ENCODE results near the gene RHO.
"Not testable (repeated sequence)": the region's sequence is repeated elsewhere in the genome, so short reads cannot be mapped to it uniquely, and the experiment has no call there.

Gene RHO

GRCh38 chr3:129543156-129543790 is 14.8 kb downstream of the RHO start, which contains the start of gene H1-8:
H1-8 (plus strand) TSS chr3:129543175; CDS start chr3:129543219, 44 bp downstream.
- H3K9ac ChIP-seq (ENCODE audit: low read length): no peak within 1 kb of the TSS
- no peak within 1 kb of the TSS for H3K27ac ChIP-seq (ENCODE audit: low read depth, low read length)
- H3K4me1 ChIP-seq (ENCODE audit: control insufficient read depth, insufficient read depth, low read length): no peaks in the 10 kb centered on the region
- no peak within 1 kb of the TSS for H3K4me3 ChIP-seq (ENCODE audit: low read length)
- no peaks in the 10 kb centered on the region for H3K27me3 ChIP-seq (ENCODE audit: control insufficient read depth, insufficient read depth, low read length)
- no peaks in the 10 kb centered on the region for H3K36me3 ChIP-seq (ENCODE audit: control insufficient read depth, insufficient read depth, low read length)

GRCh38 chr3:129543999-129544398 is 15.6 kb downstream of the RHO start:
- no peaks in the 10 kb centered on the region for H3K27me3 ChIP-seq (ENCODE audit: control insufficient read depth, insufficient read depth, low read length)
- no peaks in the 10 kb centered on the region for H3K36me3 ChIP-seq (ENCODE audit: control insufficient read depth, insufficient read depth, low read length)
- H3K4me3 ChIP-seq (ENCODE audit: low read length): no peak overlapping the region
- no peak overlapping the region for H3K27ac ChIP-seq (ENCODE audit: low read depth, low read length)
- H3K4me1 ChIP-seq (ENCODE audit: control insufficient read depth, insufficient read depth, low read length): no peaks in the 10 kb centered on the region
- H3K9ac ChIP-seq (ENCODE audit: low read length): no peak overlapping the region

DNA sequence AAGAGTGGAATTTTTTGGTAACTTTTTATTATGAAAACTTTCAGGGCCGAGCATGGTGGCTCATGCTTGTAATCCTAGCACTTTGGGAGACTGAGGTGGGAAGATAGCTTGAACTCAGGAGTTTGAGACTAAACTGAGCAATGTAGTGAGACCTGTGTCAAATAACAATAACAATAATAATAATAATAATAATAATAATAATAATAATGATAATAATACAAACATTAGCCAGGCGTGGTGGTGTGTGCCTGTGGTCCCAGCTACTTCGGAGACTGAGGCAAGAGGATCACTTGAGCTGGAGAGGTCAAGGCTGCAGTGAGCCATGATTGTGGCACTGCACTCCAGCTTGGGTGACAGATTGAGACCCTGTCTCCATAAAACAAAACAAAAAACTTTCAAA is 17.5 kb downstream of the RHO start:
- not testable (repeated sequence) for H3K27ac ChIP-seq (ENCODE audit: low read depth, low read length); H3K27me3 ChIP-seq (ENCODE audit: control insufficient read depth, insufficient read depth, low read length); H3K9ac ChIP-seq (ENCODE audit: low read length); H3K4me3 ChIP-seq (ENCODE audit: low read length); H3K36me3 ChIP-seq (ENCODE audit: control insufficient read depth, insufficient read depth, low read length); H3K4me1 ChIP-seq (ENCODE audit: control insufficient read depth, insufficient read depth, low read length)

GRCh38 chr3:129547241-129547640 is 18.8 kb downstream of the RHO start:
- Histone ChIP-seq H3K9ac (ENCODE audit: low read length) (no peak overlapping the region), H3K4me3 (ENCODE audit: low read length) (no peak overlapping the region), H3K27ac (ENCODE audit: low read depth, low read length) (no peak overlapping the region)

GRCh38 chr3:129548104-129548965 is 19.9 kb downstream of the RHO start:
- Histone ChIP-seq H3K9ac (ENCODE audit: low read length) (no peak overlapping the region), H3K27me3 (ENCODE audit: control insufficient read depth, insufficient read depth, low read length) (no peaks in the 10 kb centered on the region), H3K4me3 (ENCODE audit: low read length) (no peak overlapping the region), H3K36me3 (ENCODE audit: control insufficient read depth, insufficient read depth, low read length) (no peaks in the 10 kb centered on the region), H3K4me1 (ENCODE audit: control insufficient read depth, insufficient read depth, low read length) (no peaks in the 10 kb centered on the region), H3K27ac (ENCODE audit: low read depth, low read length) (no peak overlapping the region)

More at GRCh38 chr3:129547241-129547640, 18.8 kb downstream of the RHO start:
- Histone ChIP-seq H3K27me3 (ENCODE audit: control insufficient read depth, insufficient read depth, low read length) (no peaks in the 10 kb centered on the region), H3K4me1 (ENCODE audit: control insufficient read depth, insufficient read depth, low read length) (no peaks in the 10 kb centered on the region), H3K36me3 (ENCODE audit: control insufficient read depth, insufficient read depth, low read length) (no peaks in the 10 kb centered on the region)

DNA sequence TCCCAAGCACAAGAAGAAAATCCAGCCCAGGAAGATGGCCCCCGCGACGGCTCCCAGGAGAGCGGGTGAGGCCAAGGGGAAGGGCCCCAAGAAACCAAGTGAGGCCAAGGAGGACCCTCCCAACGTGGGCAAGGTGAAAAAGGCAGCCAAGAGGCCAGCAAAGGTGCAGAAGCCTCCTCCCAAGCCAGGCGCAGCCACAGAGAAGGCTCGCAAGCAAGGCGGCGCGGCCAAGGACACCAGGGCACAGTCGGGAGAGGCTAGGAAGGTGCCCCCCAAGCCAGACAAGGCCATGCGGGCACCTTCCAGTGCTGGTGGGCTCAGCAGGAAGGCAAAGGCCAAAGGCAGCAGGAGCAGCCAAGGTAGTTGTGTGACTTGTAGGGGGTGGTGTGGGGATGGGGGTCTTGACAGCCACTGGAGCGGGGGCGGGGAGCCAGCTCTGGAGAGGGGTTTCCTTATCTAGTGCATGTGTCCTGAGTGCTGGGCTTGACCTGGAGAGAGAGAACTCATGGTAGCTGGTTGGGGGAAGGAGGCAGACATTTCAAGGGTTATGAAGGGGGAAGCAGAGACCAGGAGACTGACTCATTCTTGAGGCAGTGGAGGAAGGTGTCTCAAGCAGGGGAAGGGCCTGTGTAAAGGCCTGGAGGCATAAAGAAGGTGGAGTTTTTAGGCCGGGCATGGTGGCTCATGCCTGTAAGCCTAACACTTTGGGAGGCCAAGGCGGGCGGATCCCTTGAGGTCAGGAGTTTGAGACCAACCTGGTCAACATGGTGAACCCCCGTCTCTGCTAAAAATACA is 20.8 kb downstream of the RHO start:
- Histone ChIP-seq H3K36me3 (ENCODE audit: control insufficient read depth, insufficient read depth, low read length) (no peaks in the 10 kb centered on the region), H3K4me3 (ENCODE audit: low read length) (no peak overlapping the region), H3K4me1 (ENCODE audit: control insufficient read depth, insufficient read depth, low read length) (no peaks in the 10 kb centered on the region), H3K9ac (ENCODE audit: low read length) (no peak overlapping the region), H3K27me3 (ENCODE audit: control insufficient read depth, insufficient read depth, low read length) (no peaks in the 10 kb centered on the region), H3K27ac (ENCODE audit: low read depth, low read length) (no peak overlapping the region)

- Histone ChIP-seq H3K27ac (ENCODE audit: low read depth, low read length) (no peak overlapping the region), H3K4me1 (ENCODE audit: control insufficient read depth, insufficient read depth, low read length) (no peaks in the 10 kb centered on the region), H3K36me3 (ENCODE audit: control insufficient read depth, insufficient read depth, low read length) (no peaks in the 10 kb centered on the region), H3K27me3 (ENCODE audit: control insufficient read depth, insufficient read depth, low read length) (no peaks in the 10 kb centered on the region), H3K4me3 (ENCODE audit: low read length) (no peak overlapping the region), H3K9ac (ENCODE audit: low read length) (no peak overlapping the region)
These were observed 21.4 kb downstream of the RHO start for GRCh38 chr3:129549805-129550204.

GRCh38 chr3:129552287-129553050 is 24.0 kb downstream of the RHO start:
- H3K27me3 ChIP-seq (ENCODE audit: control insufficient read depth, insufficient read depth, low read length): no peaks in the 10 kb centered on the region
- H3K9ac ChIP-seq (ENCODE audit: low read length): no peak overlapping the region
- no peak overlapping the region for H3K27ac ChIP-seq (ENCODE audit: low read depth, low read length)
- H3K4me1 ChIP-seq (ENCODE audit: control insufficient read depth, insufficient read depth, low read length): no peaks in the 10 kb centered on the region
- H3K4me3 ChIP-seq (ENCODE audit: low read length): no peak overlapping the region
- no peaks in the 10 kb centered on the region for H3K36me3 ChIP-seq (ENCODE audit: control insufficient read depth, insufficient read depth, low read length)

DNA sequence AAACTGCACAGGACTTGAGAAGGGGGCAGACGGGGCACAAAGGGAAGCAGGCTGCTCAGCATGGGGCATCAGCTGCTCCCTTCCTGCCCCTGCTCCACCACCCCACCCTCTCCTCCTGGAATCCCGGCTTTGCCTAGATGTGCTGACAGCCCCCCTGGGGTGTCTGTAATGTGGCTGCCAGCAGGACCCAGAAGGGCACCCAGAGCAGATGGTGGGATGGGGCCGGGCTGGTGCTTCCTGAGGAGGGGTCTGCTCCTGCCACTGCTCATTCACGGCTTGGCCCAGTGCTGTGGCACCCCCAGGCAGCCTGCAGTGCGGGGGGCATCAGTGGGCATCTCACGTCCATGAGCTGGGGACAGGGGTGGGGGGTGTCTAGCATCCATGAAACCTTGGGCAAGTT is 24.7 kb downstream of the RHO start:
- Histone ChIP-seq H3K36me3 (ENCODE audit: control insufficient read depth, insufficient read depth, low read length) (no peaks in the 10 kb centered on the region), H3K27me3 (ENCODE audit: control insufficient read depth, insufficient read depth, low read length) (no peaks in the 10 kb centered on the region), H3K4me1 (ENCODE audit: control insufficient read depth, insufficient read depth, low read length) (no peaks in the 10 kb centered on the region), H3K4me3 (ENCODE audit: low read length) (no peak overlapping the region), H3K9ac (ENCODE audit: low read length) (no peak overlapping the region), H3K27ac (ENCODE audit: low read depth, low read length) (no peak overlapping the region)

DNA sequence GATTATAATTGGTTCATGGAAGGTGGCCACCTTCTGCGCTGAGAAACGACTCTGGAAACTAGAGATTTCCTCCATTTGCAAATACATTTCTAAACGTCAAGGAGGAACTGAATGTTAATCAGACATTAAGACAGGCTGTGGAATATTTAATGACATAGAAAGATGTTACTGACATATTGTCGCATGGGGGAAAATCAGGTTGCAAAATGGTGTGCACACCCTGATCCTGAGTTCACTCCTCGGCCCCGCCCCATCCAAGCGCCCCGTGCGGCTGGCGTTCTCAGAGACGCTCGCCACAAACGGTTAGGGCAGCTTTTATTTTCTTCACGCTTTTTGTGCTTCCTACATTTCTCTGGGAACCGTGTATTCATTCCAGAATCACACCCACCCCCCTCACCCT is 25.3 kb downstream of the RHO start:
- Histone ChIP-seq H3K4me3 (ENCODE audit: low read length) (no peak overlapping the region), H3K27ac (ENCODE audit: low read depth, low read length) (no peak overlapping the region), H3K4me1 (ENCODE audit: control insufficient read depth, insufficient read depth, low read length) (no peaks in the 10 kb centered on the region), H3K9ac (ENCODE audit: low read length) (no peak overlapping the region), H3K27me3 (ENCODE audit: control insufficient read depth, insufficient read depth, low read length) (no peaks in the 10 kb centered on the region), H3K36me3 (ENCODE audit: control insufficient read depth, insufficient read depth, low read length) (no peaks in the 10 kb centered on the region)

DNA sequence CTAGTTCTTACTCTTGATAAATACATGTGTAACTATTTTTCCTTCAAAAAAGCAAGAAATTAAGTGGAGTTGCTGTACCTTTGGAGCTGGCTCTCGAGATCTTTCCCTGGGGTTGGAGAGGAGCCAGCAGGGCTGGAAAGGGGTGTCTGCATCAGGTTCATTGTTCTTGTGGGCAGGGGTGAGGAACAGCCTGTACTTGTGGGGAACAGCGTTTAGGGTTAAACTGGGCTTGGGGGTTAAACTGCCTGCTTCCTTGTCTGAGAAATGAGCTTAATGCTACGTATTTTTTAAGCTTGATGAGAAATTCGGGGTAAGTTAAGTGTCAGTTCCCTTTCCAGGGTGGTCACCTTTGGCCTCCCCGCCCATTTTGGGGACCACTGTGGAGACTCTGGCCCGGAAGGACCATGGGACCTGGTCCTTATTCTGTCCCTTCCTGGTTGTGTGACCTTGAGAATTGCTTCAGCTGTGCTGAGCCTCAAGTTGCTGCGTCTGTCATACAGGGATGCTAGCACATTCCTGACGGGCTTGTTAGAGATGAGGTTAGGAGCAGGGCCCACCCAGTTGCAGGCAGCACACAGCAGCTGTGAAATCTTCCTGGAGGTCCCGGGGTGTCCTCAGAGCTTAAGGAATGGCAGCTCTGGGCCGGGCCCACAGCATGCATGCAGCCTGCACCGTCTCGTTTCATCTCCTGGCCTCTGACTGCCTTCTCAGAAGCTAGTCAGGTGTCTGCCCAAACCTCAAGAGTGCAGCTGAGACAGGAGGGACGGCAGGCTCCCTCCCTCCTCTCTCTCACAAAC is 26.1 kb downstream of the RHO start:
- no peaks in the 10 kb centered on the region for H3K27me3 ChIP-seq (ENCODE audit: control insufficient read depth, insufficient read depth, low read length)
- no peaks in the 10 kb centered on the region for H3K36me3 ChIP-seq (ENCODE audit: control insufficient read depth, insufficient read depth, low read length)
- no peak overlapping the region for H3K4me3 ChIP-seq (ENCODE audit: low read length)
- H3K27ac ChIP-seq (ENCODE audit: low read depth, low read length): no peak overlapping the region
- H3K9ac ChIP-seq (ENCODE audit: low read length): no peak overlapping the region
- H3K4me1 ChIP-seq (ENCODE audit: control insufficient read depth, insufficient read depth, low read length): no peaks in the 10 kb centered on the region

All from rectal smooth muscle tissue (tissue), 1 donor.